Prostate gland (tissue), 2 donors: ENCODE data around the gene TMEM150B.

Experiments used
- CTCF ChIP-seq, 4 experiments: fragments of 200-600 bp in 2 of 4; fragments of 450-650 bp in 2 of 4; sonication (generic) in 2 of 4; IDR thresholded peaks; 1 replicate in 3 of 4; 2 replicates in 1 of 4; pipeline ENCODE4 v1.5.1; 2016 to 2019; ENCODE audit warnings: antibody characterized with exemption in 4 of 4, mild to moderate bottlenecking in 2 of 4, moderate library complexity in 2 of 4
- POLR2A ChIP-seq: fragments of 450-650 bp; IDR thresholded peaks from one replicate; pipeline ENCODE4 v1.6.1; 2016; ENCODE audit warnings: antibody characterized with exemption, mild to moderate bottlenecking
- POLR2AphosphoS5 ChIP-seq: sonication (generic); formaldehyde crosslinking; IDR thresholded peaks from one replicate; pipeline ENCODE4 v1.6.1; 2017; ENCODE audit warnings: antibody characterized with exemption

DNA sequence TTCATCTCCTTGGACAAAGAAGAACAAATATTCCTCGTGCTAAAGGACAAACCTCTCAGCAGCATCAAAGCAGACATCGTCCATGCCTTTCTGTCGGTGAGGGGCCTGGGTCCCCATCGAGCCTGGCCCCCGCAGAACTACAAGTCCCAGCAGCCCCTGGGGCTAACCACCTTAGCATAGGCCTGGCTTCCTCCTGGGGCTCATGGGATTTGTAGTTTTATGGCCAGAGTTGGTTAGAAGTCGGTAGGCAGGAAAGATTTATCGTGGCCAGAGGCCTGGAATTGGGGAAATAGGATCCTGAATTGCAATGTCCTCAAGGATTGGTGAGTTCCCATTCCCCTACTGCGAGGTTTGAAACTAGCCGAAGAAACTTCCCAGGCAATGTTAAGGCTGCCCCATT, 19.6 kb downstream of the TMEM150B start:
- TF ChIP-seq CTCF (IDR thresholded peaks at IDR 0.05) (no peak), POLR2AphosphoS5 (peak; percentile 44), POLR2A (no peak)
